HEK293 (cell line): ENCODE results near the gene KCNQ1.
"Not testable (repeated sequence)": the region's sequence is repeated elsewhere in the genome, so short reads cannot be mapped to it uniquely, and the experiment has no call there.

Source experiments
- CTCF ChIA-PET: fragments of 350-600 bp; formaldehyde crosslinking; extraction: SDS; loops from one replicate; lab custom pipeline; 2021; ENCODE audit warnings: antibody characterized with exemption; lab: Yijun Ruan, JAX
- POLR2A ChIA-PET: fragments of 300-600 bp; formaldehyde crosslinking; extraction: SDS; loops from one replicate; lab custom pipeline; 2020; ENCODE audit warnings: antibody characterized with exemption, inconsistent platforms; lab: Yijun Ruan, JAX
- H3K27ac ChIP-seq: fragments of 200-500 bp; sonication (Bioruptor generic); 2 replicates; pipeline ENCODE4 v1.5.1; 2014; ENCODE audit warnings: low read depth, low read length, control low read depth, inconsistent platforms; ENCODE audit errors: extremely low read depth
- H3K36me3 ChIP-seq, 2 experiments: fragments of 200-500 bp in 1 of 2; sonication (Bioruptor generic) in 1 of 2; 1 replicate in 1 of 2; 2 replicates in 1 of 2; pipeline ENCODE4 v1.5.1; 2014 to 2017; ENCODE audit warnings: inconsistent platforms in 2 of 2, low read length in 2 of 2; ENCODE audit not compliant: control insufficient read depth in 2 of 2, insufficient read depth in 1 of 2
- H3K4me1 ChIP-seq: fragments of 200-500 bp; sonication (Bioruptor generic); 2 replicates; pipeline ENCODE4 v1.5.1; 2014; ENCODE audit warnings: mild to moderate bottlenecking, low read length, inconsistent platforms; ENCODE audit not compliant: control insufficient read depth, insufficient read depth
- H3K4me3 ChIP-seq: 2 replicates; pipeline ENCODE4 v1.5.1; 2011; ENCODE audit warnings: low read depth, mild to moderate bottlenecking, control low read depth, low read length, moderate library complexity
- H3K9me3 ChIP-seq: fragments of 200-500 bp; sonication (Bioruptor generic); 2 replicates; pipeline ENCODE4 v1.5.1; 2014; ENCODE audit warnings: low read depth, low read length, inconsistent platforms; ENCODE audit not compliant: control insufficient read depth, insufficient read depth
- BCL6B ChIP-seq: fragments of 450-650 bp; formaldehyde crosslinking; IDR thresholded peaks from 2 replicates; pipeline ENCODE4 v1.5.1; 2017; ENCODE audit warnings: missing biosample characterization, missing genetic modification characterization
- GLIS2 ChIP-seq: fragments of 450-650 bp; formaldehyde crosslinking; IDR thresholded peaks from 2 replicates; pipeline ENCODE4 v1.5.1; 2016; ENCODE audit warnings: missing biosample characterization, missing genetic modification characterization
- KLF8 ChIP-seq: fragments of 450-650 bp; formaldehyde crosslinking; IDR thresholded peaks from 2 replicates; pipeline ENCODE4 v1.5.1; 2016; ENCODE audit warnings: missing biosample characterization, missing genetic modification characterization
- MEIS1 ChIP-seq: sonication (generic); formaldehyde crosslinking; IDR thresholded peaks from 2 replicates; pipeline ENCODE4 v1.8.1; 2022; ENCODE audit warnings: missing genetic modification reagents, mild to moderate bottlenecking, borderline replicate concordance
- REPIN1 ChIP-seq: fragments of 450-650 bp; formaldehyde crosslinking; IDR thresholded peaks from 2 replicates; pipeline ENCODE4 v1.5.1; 2017; ENCODE audit warnings: missing biosample characterization, missing genetic modification characterization, low read depth
- SETDB1 ChIP-seq: IDR thresholded peaks from one replicate; pipeline ENCODE4 v1.6.1; 2017; ENCODE audit warnings: mild to moderate bottlenecking, low read length, moderate library complexity, mixed read lengths; ENCODE audit not compliant: insufficient read length
- WT1 ChIP-seq: fragments of 450-650 bp; formaldehyde crosslinking; IDR thresholded peaks from 2 replicates; pipeline ENCODE4 v1.5.1; 2016; ENCODE audit warnings: missing biosample characterization, missing genetic modification characterization
- ZBTB44 ChIP-seq: fragments of 450-650 bp; IDR thresholded peaks from 2 replicates; pipeline ENCODE4 v1.5.1; 2018; ENCODE audit warnings: missing biosample characterization, mild to moderate bottlenecking, missing genetic modification characterization
- ZIC2 ChIP-seq: fragments of 450-650 bp; formaldehyde crosslinking; IDR thresholded peaks from 2 replicates; pipeline ENCODE4 v1.5.1; 2016; ENCODE audit warnings: missing biosample characterization, missing genetic modification characterization
- ZNF10 ChIP-seq: fragments of 450-650 bp; formaldehyde crosslinking; IDR thresholded peaks from 2 replicates; pipeline ENCODE4 v1.5.1; 2017; ENCODE audit warnings: missing biosample characterization, missing genetic modification characterization
- ZNF24 ChIP-seq: fragments of 450-650 bp; formaldehyde crosslinking; IDR thresholded peaks from 2 replicates; pipeline ENCODE4 v1.5.1; 2016; ENCODE audit warnings: missing biosample characterization, missing genetic modification characterization
- ZNF292 ChIP-seq: fragments of 450-650 bp; formaldehyde crosslinking; IDR thresholded peaks from 2 replicates; pipeline ENCODE4 v1.5.1; 2016; ENCODE audit warnings: low read depth, missing biosample characterization, missing genetic modification characterization, borderline replicate concordance
- ZNF302 ChIP-seq: fragments of 450-650 bp; formaldehyde crosslinking; IDR thresholded peaks from 2 replicates; pipeline ENCODE4 v1.5.1; 2016; ENCODE audit warnings: missing biosample characterization, missing genetic modification characterization, low read depth
- ZNF426 ChIP-seq: fragments of 450-650 bp; formaldehyde crosslinking; IDR thresholded peaks from 2 replicates; pipeline ENCODE4 v1.5.1; 2017; ENCODE audit warnings: missing biosample characterization, missing genetic modification characterization, mild to moderate bottlenecking, inconsistent platforms, moderate library complexity
- ZNF555 ChIP-seq: fragments of 450-650 bp; formaldehyde crosslinking; conservative IDR thresholded peaks from 2 replicates; pipeline ENCODE4 v1.5.1; 2017; ENCODE audit warnings: missing biosample characterization, mild to moderate bottlenecking, missing genetic modification characterization, inconsistent platforms
- ZNF571 ChIP-seq: fragments of 450-650 bp; formaldehyde crosslinking; IDR thresholded peaks from 2 replicates; pipeline ENCODE4 v1.5.0; 2017; ENCODE audit warnings: missing biosample characterization, missing genetic modification characterization
- ZNF777 ChIP-seq: fragments of 450-650 bp; formaldehyde crosslinking; IDR thresholded peaks from 2 replicates; pipeline ENCODE4 v1.5.1; 2017; ENCODE audit warnings: missing biosample characterization, missing genetic modification characterization, borderline replicate concordance
- ZNF837 ChIP-seq: fragments of 450-650 bp; formaldehyde crosslinking; IDR thresholded peaks from 2 replicates; pipeline ENCODE4 v1.5.1; 2016; ENCODE audit warnings: missing biosample characterization, missing genetic modification characterization
- TF ChIP-seq, protein P1 (sequence below): fragments of 450-650 bp; formaldehyde crosslinking; IDR thresholded peaks from 2 replicates; pipeline ENCODE4 v1.5.1; 2017; ENCODE audit warnings: missing biosample characterization, missing genetic modification characterization
- TF ChIP-seq, protein P2 (sequence below): fragments of 450-650 bp; formaldehyde crosslinking; IDR thresholded peaks from 2 replicates; pipeline ENCODE4 v1.5.1; 2016; ENCODE audit warnings: missing biosample characterization, missing genetic modification characterization
- TF ChIP-seq, protein P3 (sequence below): fragments of 450-650 bp; formaldehyde crosslinking; IDR thresholded peaks from 2 replicates; pipeline ENCODE4 v1.5.1; 2017; ENCODE audit warnings: missing biosample characterization, missing genetic modification characterization

Gene KCNQ1

DNA sequence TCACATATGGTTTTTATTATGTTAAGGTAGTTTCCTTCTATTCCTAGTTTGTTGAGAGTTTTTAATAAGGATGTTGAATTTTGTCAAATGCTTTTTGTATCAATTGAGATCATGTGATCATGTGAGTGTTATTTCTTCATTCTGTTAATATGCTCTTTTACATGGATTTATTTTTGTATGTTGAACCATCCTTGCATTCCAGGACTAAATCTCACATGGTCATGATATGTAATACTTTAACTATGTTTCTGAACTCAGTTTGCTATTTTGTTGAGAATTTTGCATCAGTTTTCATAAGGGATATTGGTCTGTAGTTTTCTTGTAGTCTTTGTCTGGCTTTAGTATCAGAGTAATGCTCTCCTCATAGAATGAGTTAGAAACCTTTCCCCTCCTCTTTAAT, 43.2 kb downstream of the KCNQ1 start:
- ChIA-PET CTCF (no interaction called here), POLR2A (no interaction called here)
- H3K4me3 ChIP-seq: no peak overlapping the region
- TF ChIP-seq ZNF426: no peak
- TF ChIP-seq SETDB1: peak; percentile 32
- no peak for TF ChIP-seq GLIS2 (tag by site-specific recombination)
- no peak for TF ChIP-seq ZIC2 (tag by site-specific recombination)
- no peaks in the 10 kb centered on the region for H3K36me3 ChIP-seq
- no peaks in the 10 kb centered on the region for H3K9me3 ChIP-seq
- H3K27ac ChIP-seq: no peak overlapping the region
- H3K4me1 ChIP-seq: no peaks in the 10 kb centered on the region

GRCh38 chr11:2489083-2489482, 44.3 kb downstream of the KCNQ1 start:
- H3K36me3 ChIP-seq: no peaks in the 10 kb centered on the region
- CTCF ChIA-PET: interaction anchor here (1.6 kb wide), 1 partner anchor 68 kb away, joined by 10 read pairs; no protein-coding TSS in a partner anchor
- TF ChIP-seq WT1 (tag by site-specific recombination) (no peak), KLF8 (no peak), ZNF777 (no peak), ZNF426 (no peak), ZNF837 (tag by site-specific recombination) (no peak), BCL6B (tag by site-specific recombination) (no peak), ZNF571 (tag by site-specific recombination) (no peak)
- TF ChIP-seq, all 188 proteins: peak for 0
- POLR2A ChIA-PET: no interaction called here
- Histone ChIP-seq H3K27ac (no peak overlapping the region), H3K9me3 (no peaks in the 10 kb centered on the region), H3K4me1 (no peaks in the 10 kb centered on the region), H3K4me3 (no peak overlapping the region)

- H3K4me1 ChIP-seq, H3K9me3 ChIP-seq, H3K4me3 ChIP-seq, POLR2A ChIA-PET, H3K36me3 ChIP-seq, CTCF ChIA-PET, H3K27ac ChIP-seq: not testable (repeated sequence)
Measured at GRCh38 chr11:2497951-2498350, 53.1 kb downstream of the KCNQ1 start.

DNA sequence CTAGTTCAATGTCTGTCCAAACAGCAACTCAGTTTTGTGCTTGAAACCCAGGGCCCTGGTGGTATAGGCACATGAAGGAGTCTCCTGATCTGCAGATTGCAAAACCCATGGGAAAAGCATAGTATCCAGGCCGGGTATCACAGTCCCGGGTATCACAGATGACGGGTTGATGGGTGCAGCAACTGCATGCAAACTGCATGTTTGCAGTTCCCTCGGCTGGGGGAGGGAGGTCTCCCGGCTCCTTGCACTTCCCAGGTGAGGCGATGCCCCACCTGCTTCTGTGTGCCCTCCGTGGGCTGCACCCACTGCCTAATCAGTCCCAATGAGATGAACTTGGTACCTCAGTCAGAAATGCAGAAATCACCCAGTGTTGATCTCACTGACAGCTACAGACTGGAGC, 53.9 kb downstream of the KCNQ1 start:
- H3K4me1 ChIP-seq: no peaks in the 10 kb centered on the region
- ChIA-PET CTCF (no interaction called here), POLR2A (no interaction called here)
- H3K4me3 ChIP-seq: no peak overlapping the region
- H3K36me3 ChIP-seq: no peaks in the 10 kb centered on the region
- H3K9me3 ChIP-seq: no peaks in the 10 kb centered on the region
- no peak overlapping the region for H3K27ac ChIP-seq
- TF ChIP-seq, protein P1, sequence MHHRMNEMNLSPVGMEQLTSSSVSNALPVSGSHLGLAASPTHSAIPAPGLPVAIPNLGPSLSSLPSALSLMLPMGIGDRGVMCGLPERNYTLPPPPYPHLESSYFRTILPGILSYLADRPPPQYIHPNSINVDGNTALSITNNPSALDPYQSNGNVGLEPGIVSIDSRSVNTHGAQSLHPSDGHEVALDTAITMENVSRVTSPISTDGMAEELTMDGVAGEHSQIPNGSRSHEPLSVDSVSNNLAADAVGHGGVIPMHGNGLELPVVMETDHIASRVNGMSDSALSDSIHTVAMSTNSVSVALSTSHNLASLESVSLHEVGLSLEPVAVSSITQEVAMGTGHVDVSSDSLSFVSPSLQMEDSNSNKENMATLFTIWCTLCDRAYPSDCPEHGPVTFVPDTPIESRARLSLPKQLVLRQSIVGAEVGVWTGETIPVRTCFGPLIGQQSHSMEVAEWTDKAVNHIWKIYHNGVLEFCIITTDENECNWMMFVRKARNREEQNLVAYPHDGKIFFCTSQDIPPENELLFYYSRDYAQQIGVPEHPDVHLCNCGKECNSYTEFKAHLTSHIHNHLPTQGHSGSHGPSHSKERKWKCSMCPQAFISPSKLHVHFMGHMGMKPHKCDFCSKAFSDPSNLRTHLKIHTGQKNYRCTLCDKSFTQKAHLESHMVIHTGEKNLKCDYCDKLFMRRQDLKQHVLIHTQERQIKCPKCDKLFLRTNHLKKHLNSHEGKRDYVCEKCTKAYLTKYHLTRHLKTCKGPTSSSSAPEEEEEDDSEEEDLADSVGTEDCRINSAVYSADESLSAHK (tag by site-specific recombination): no peak
- TF ChIP-seq SETDB1: no peak
- TF ChIP-seq, protein P2, sequence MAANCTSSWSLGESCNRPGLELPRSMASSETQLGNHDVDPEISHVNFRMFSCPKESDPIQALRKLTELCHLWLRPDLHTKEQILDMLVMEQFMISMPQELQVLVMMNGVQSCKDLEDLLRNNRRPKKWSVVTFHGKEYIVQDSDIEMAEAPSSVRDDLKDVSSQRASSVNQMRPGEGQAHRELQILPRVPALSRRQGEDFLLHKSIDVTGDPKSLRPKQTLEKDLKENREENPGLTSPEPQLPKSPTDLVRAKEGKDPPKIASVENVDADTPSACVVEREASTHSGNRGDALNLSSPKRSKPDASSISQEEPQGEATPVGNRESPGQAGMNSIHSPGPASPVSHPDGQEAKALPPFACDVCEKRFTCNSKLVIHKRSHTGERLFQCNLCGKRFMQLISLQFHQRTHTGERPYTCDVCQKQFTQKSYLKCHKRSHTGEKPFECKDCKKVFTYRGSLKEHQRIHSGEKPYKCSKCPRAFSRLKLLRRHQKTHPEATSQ (tag by site-specific recombination): no peak
- no peak for TF ChIP-seq ZNF10 (tag by site-specific recombination)
- no peak for TF ChIP-seq ZNF292 (tag by site-specific recombination)
- TF ChIP-seq REPIN1 (tag by site-specific recombination): no peak
- TF ChIP-seq MEIS1: no peak
- TF ChIP-seq ZNF555: no peak
- no peak for TF ChIP-seq ZNF302
- TF ChIP-seq, protein P3, sequence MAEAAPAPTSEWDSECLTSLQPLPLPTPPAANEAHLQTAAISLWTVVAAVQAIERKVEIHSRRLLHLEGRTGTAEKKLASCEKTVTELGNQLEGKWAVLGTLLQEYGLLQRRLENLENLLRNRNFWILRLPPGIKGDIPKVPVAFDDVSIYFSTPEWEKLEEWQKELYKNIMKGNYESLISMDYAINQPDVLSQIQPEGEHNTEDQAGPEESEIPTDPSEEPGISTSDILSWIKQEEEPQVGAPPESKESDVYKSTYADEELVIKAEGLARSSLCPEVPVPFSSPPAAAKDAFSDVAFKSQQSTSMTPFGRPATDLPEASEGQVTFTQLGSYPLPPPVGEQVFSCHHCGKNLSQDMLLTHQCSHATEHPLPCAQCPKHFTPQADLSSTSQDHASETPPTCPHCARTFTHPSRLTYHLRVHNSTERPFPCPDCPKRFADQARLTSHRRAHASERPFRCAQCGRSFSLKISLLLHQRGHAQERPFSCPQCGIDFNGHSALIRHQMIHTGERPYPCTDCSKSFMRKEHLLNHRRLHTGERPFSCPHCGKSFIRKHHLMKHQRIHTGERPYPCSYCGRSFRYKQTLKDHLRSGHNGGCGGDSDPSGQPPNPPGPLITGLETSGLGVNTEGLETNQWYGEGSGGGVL (tag by site-specific recombination): no peak
- no peak for TF ChIP-seq ZBTB44 (tag by site-specific recombination)
- TF ChIP-seq ZNF24 (tag by site-specific recombination): no peak
